Gastrocnemius medialis (tissue), 4 donors: ENCODE results near the gene RETSAT.

Experiments
- POLR2A ChIP-seq, 2 donors: fragments of 450-650 bp; IDR thresholded peaks; one replicate each; pipeline ENCODE4 v1.6.1; 2017; ENCODE audit warnings: antibody characterized with exemption in 2 of 2, mild to moderate bottlenecking in 2 of 2, moderate library complexity in 2 of 2
- TF ChIP-seq, protein P1 (sequence below), 5 experiments: fragments of 450-650 bp in 3 of 5; fragments of 200-600 bp in 2 of 5; sonication (generic) in 2 of 5; IDR thresholded peaks in 4 of 5; conservative IDR thresholded peaks in 1 of 5; 1 replicate in 4 of 5; 2 replicates in 1 of 5; pipeline ENCODE4 v1.5.1; 2016 to 2019; ENCODE audit warnings: antibody characterized with exemption in 5 of 5, mild to moderate bottlenecking in 3 of 5, moderate library complexity in 3 of 5

GRCh38 chr2:85340034-85340892, 14.1 kb downstream of the RETSAT start:
- TF ChIP-seq, protein P1, sequence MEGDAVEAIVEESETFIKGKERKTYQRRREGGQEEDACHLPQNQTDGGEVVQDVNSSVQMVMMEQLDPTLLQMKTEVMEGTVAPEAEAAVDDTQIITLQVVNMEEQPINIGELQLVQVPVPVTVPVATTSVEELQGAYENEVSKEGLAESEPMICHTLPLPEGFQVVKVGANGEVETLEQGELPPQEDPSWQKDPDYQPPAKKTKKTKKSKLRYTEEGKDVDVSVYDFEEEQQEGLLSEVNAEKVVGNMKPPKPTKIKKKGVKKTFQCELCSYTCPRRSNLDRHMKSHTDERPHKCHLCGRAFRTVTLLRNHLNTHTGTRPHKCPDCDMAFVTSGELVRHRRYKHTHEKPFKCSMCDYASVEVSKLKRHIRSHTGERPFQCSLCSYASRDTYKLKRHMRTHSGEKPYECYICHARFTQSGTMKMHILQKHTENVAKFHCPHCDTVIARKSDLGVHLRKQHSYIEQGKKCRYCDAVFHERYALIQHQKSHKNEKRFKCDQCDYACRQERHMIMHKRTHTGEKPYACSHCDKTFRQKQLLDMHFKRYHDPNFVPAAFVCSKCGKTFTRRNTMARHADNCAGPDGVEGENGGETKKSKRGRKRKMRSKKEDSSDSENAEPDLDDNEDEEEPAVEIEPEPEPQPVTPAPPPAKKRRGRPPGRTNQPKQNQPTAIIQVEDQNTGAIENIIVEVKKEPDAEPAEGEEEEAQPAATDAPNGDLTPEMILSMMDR (IDR thresholded peaks at IDR 0.05 in 4 of 5, conservative IDR thresholded peaks at IDR 0.05 in 1 of 5) = no peak
- no peak for TF ChIP-seq POLR2A (IDR thresholded peaks at IDR 0.05)
